Measurements from ENCODE around the gene ANXA6.
A peak's percentile ranks its signal among the peaks of the same experiment; 100 is the strongest.

ANXA6 gene

DNA sequence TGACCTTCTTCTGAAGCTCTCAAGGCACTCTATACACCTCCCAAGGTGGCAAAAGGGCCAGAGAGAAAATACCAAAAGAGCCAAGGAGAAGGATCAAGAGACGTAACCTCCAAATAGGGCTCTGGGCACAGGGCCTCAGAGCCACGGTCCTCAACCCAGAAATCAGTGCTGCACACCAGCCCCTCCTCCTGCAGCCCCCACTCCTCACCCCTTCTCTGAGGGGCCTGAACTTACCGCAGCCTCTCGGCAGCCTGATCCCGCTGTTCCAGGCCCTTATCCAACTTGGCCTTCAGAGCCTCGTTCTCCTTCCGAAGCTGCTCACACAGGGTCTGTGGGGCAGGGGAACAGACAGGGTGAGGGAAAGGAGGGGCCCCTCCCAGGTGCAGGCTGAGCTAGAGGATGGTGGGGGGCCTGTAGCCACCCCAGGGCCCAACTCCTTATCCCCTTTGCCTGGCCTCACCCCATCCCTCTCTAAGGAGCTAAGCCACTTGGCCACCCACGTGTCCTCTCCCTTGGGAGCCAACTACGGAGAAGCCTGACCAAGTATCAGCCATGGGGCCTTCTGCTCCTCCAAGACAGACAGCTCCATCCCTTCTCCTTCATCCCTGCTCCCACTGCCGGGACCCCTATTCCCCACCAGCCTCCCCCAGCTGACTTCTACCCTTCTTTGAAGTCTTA, 105.5 kb downstream of the ANXA6 start:
- Mint-ChIP-seq H3K9me3 (no peaks in the 10 kb centered on the region), H3K27ac (peak overlapping the region; percentile 65), H3K4me1 (ENCODE audit: low read depth) (peaks cover 8% of the 10 kb centered on the region), H3K4me3 (no peak overlapping the region), H3K36me3 (ENCODE audit: low read depth) (peaks cover 53% of the 10 kb centered on the region), H3K27me3 (ENCODE audit: low read depth) (no peaks in the 10 kb centered on the region)
- DNase-seq (ENCODE audit: low spot score) = no peak

GRCh38 chr5:151051066-151051930, 106.3 kb downstream of the ANXA6 start:
- Mint-ChIP-seq H3K4me1 (ENCODE audit: low read depth) (peaks cover 8% of the 10 kb centered on the region), H3K36me3 (ENCODE audit: low read depth) (peaks cover 51% of the 10 kb centered on the region), H3K27ac (peak overlapping the region; percentile 37), H3K4me3 (no peak overlapping the region), H3K27me3 (ENCODE audit: low read depth) (no peaks in the 10 kb centered on the region), H3K9me3 (no peaks in the 10 kb centered on the region)
- DNase-seq (ENCODE audit: low spot score) = peak; percentile 43

All from T-helper 2 cell treated with Interferon-gamma antibody and Interleukin-4, amounts not matched to agents 5 μg/mL and 100 μg/mL, for 36 hours (primary cell).